Cardiac fibroblast (primary cell): Measurements from ENCODE around the gene JARID2.
A peak's percentile ranks its signal among the peaks of the same experiment; 100 is the strongest.

Source experiments
- DNase-seq, 2 donors: peaks; one replicate each; pipeline versions ENCODE4 v3.0.0 to v3.0.0-alpha.2; 2010; ENCODE audit warnings: low read depth in 2 of 2
- H3K4me3 ChIP-seq, 2 donors: replicated peaks in 1 of 2; 1 replicate in 1 of 2; 2 replicates in 1 of 2; pipeline ENCODE4 v1.5.1; 2011; ENCODE audit warnings: low read depth in 2 of 2, low read length in 2 of 2, mild to moderate bottlenecking in 2 of 2, moderate library complexity in 1 of 2
- CTCF ChIP-seq: IDR thresholded peaks from one replicate; pipeline ENCODE4 v1.5.1; 2011; ENCODE audit warnings: low read depth, mild to moderate bottlenecking, low read length, inconsistent platforms

JARID2 gene

GRCh38 chr6:15309611-15310283 is 63.9 kb downstream of the JARID2 start:
- no peak overlapping the region for H3K4me3 ChIP-seq
- DNase-seq, result no peak
- no peak for TF ChIP-seq CTCF

- no peak for DNase-seq
- TF ChIP-seq CTCF, result no peak
- H3K4me3 ChIP-seq, result no peak overlapping the region
These were observed 64.8 kb downstream of the JARID2 start for GRCh38 chr6:15310680-15311079.

GRCh38 chr6:15312500-15312899 is 66.6 kb downstream of the JARID2 start:
- peak; percentile 29 to 62 for DNase-seq
- no peak overlapping the region for H3K4me3 ChIP-seq
- TF ChIP-seq CTCF, result no peak

GRCh38 chr6:15313367-15313766 is 67.5 kb downstream of the JARID2 start:
- TF ChIP-seq CTCF, result no peak
- H3K4me3 ChIP-seq, result no peak overlapping the region

DNA sequence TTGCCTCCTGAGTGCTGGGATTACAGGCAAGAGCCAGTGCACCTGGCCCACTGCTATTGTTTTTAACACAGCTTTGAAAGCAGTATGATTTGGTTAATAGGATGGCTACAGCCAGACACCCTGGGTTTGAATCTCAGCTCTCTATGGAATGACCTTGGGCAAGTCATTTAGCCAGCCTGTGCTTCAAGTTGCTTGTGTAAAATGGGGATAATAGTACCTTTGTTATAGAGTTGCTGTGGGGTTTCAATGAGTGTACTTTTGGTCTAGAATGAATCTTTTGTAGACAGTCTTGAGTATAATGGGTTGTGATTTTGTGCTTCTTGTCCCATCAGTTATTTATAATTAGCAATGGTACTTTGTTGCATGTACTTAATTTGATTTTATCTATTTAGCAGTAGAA is 70.9 kb downstream of the JARID2 start:
- no peak for TF ChIP-seq CTCF
- H3K4me3 ChIP-seq, result no peak overlapping the region
- no peak for DNase-seq

More at GRCh38 chr6:15313367-15313766, 67.5 kb downstream of the JARID2 start:
- DNase-seq, result no peak

GRCh38 chr6:15317251-15317650 is 71.4 kb downstream of the JARID2 start:
- TF ChIP-seq CTCF, result no peak
- DNase-seq, result no peak
- H3K4me3 ChIP-seq, result no peak overlapping the region
